Right lobe of liver (tissue), 6 donors: ENCODE results near the gene DRP2. TPM values are rescaled to one million over a fixed set of nuclear protein-coding genes. Genes with fewer than 3 reads are reported as not detected.
"Not testable (repeated sequence)": the region's sequence is repeated elsewhere in the genome, so short reads cannot be mapped to it uniquely, and the experiment has no call there.

ENCODE experiments used
- ATAC-seq, 4 donors: fragments of 200-7000 bp; cut with Tn5 transposase; one replicate each; pipeline ENCODE4 v1.9.1; 2020; ENCODE audit warnings: mild to moderate bottlenecking in 4 of 4, moderate library complexity in 4 of 4
- DNase-seq, 3 donors: peaks; one replicate each; pipeline ENCODE4 v3.0.0-alpha.2; 2020
- H3K27ac ChIP-seq, 3 donors: fragments of 200-600 bp; one replicate each; pipeline ENCODE4 v1.8.0; 2022
- H3K27me3 ChIP-seq, 2 donors: fragments of 200-600 bp; one replicate each; pipeline ENCODE4 v1.8.0; 2022
- H3K36me3 ChIP-seq, 4 donors: fragments of 200-600 bp; sonication (generic) in 1 of 4; one replicate each; pipeline versions ENCODE4 v1.5.1 to v1.8.0; 2017 to 2022; ENCODE audit warnings: control low read depth in 1 of 4
- H3K4me1 ChIP-seq, 4 donors: fragments of 200-600 bp; sonication (generic) in 1 of 4; one replicate each; pipeline versions ENCODE4 v1.5.1 to v1.8.0; 2017 to 2022; ENCODE audit warnings: control low read depth in 1 of 4
- H3K4me3 ChIP-seq, 3 donors: fragments of 200-600 bp; one replicate each; pipeline ENCODE4 v1.8.0; 2022
- H3K9me3 ChIP-seq, 4 donors: fragments of 200-600 bp; sonication (generic) in 1 of 4; one replicate each; pipeline versions ENCODE4 v1.5.1 to v1.8.0; 2017 to 2022; ENCODE audit warnings: control low read depth in 1 of 4
- CTCF ChIP-seq, 4 donors: fragments of 200-600 bp in 3 of 4; fragments of 450-650 bp in 1 of 4; IDR thresholded peaks; one replicate each; pipeline versions ENCODE4 v1.5.1 to v1.8.0; 2016 to 2022; ENCODE audit warnings: antibody characterized with exemption in 4 of 4, mild to moderate bottlenecking in 2 of 4
- POLR2A ChIP-seq: fragments of 450-650 bp; IDR thresholded peaks from one replicate; pipeline ENCODE4 v1.6.1; 2017; ENCODE audit warnings: antibody characterized with exemption, mild to moderate bottlenecking
- WGBS: methylation state at CpG from one replicate; pipeline ENCODE4 v1.1.6; 2018; ENCODE audit warnings: low coverage, low lambda C conversion rate; ENCODE audit not compliant: insufficient coverage; ENCODE audit errors: missing lambda C conversion rate; 5-methylcytosine and 5-hydroxymethylcytosine counted together
- intact Hi-C, 2 donors: fragments of 100-400 bp; cut with DNase I; formaldehyde crosslinking; loops; one replicate each; pipeline versions ENCODE4 v1.11.2 to v1.14.1; 2022
- small RNA-seq, 2 experiments: library from RNA; depleted of rRNA; stranded (forward); fragments of <200 nt; gene quantifications; one replicate each; pipeline ENCODE3, GENCODE V24; 2016
- total RNA-seq, 6 experiments: library from RNA; depleted of rRNA in 2 of 6; stranded (reverse); fragments of >200 nt in 2 of 6; fragmentation: NEBNext Ultra II Directional in 3 of 6; extraction: Animal tissue kit (Norgen Biotek cat#: 25700) in 3 of 6; gene quantifications; one replicate each; pipeline versions ENCODE4 v1.1.0 to v1.2.4, GENCODE V29; 2016 to 2023
- donor health status: DM: no; HTN: yes; CAD: no.
- donor health status: DM: no; HTN: no; CAD: no.
- donor health status: DM: no; HTN: no; CAD: no.
- donor health status: DM: no; HTN: yes; CAD: no.
- donor health status: DM: no; HTN: yes; CAD: no.

The DRP2 gene
- total RNA-seq, 6 experiments from 2014 or later: not detected

- peaks cover 0 to 8% of the 10 kb centered on the region in 2 donors for H3K27me3 ChIP-seq
- intact Hi-C loops: no loop called here
- no peaks in the 10 kb centered on the region for H3K9me3 ChIP-seq
- no peaks in the 10 kb centered on the region for H3K36me3 ChIP-seq
- H3K4me1 ChIP-seq: no peaks in the 10 kb centered on the region
- DNase-seq (no peak), ATAC-seq (peak in 1 of 4 donors; percentile 18)
- H3K27ac ChIP-seq: no peak within 1 kb of the TSS
- 43% methylated on average over 5 of the region's 75 CpGs for WGBS
- TF ChIP-seq POLR2A (no peak), CTCF (IDR thresholded peaks at IDR 0.05) (no peak)
- H3K4me3 ChIP-seq: no peak within 1 kb of the TSS
Measured at GRCh38 chrX:101290957-101291603, 71.5 kb downstream of the DRP2 start, which contains the start of gene TAF7L. Gene TAF7L (minus strand): TSS chrX:101291334. CDS start chrX:101287543, 3,791 bp downstream.

GRCh38 chrX:101295603-101296002 lies 76.0 kb downstream of the DRP2 start:
- H3K36me3 ChIP-seq, ATAC-seq, H3K4me1 ChIP-seq, H3K4me3 ChIP-seq, DNase-seq, H3K27me3 ChIP-seq, H3K9me3 ChIP-seq, intact Hi-C loops, H3K27ac ChIP-seq: not testable (repeated sequence)
- 100% methylated on average over 3 of the region's 3 CpGs for WGBS

GRCh38 chrX:101303790-101304189 lies 84.2 kb downstream of the DRP2 start:
- no peaks in the 10 kb centered on the region for H3K9me3 ChIP-seq
- H3K36me3 ChIP-seq: no peaks in the 10 kb centered on the region
- TF ChIP-seq POLR2A (no peak), CTCF (IDR thresholded peaks at IDR 0.05) (no peak)
- 64% methylated on average over 1 of the region's 1 CpG for WGBS
- DNase-seq: no peak
- ATAC-seq: no peak
- H3K27ac ChIP-seq: no peak overlapping the region
- no peaks in the 10 kb centered on the region for H3K27me3 ChIP-seq
- no peaks in the 10 kb centered on the region for H3K4me1 ChIP-seq
- no peak overlapping the region for H3K4me3 ChIP-seq
- intact Hi-C loops: no loop called here

Small RNA genes within 50 kb of the gene (small RNA-seq; reads per million reads assigned to genes)
- 0 reads per million in 2 experiments for gene Z70280.1

Other genes starting within 250 kb of the DRP2 start
- 10 to 100 TPM in 1 of 6 experiments, 1 to 10 TPM in 5; 5.3 to 11.5 (median 7.5) TPM for gene TRMT2B, start 167.7 kb upstream of the DRP2 start, total RNA-seq
- not detected for gene TMEM35A, start 140.9 kb upstream of the DRP2 start, total RNA-seq
- gene CENPI, start 121.6 kb upstream of the DRP2 start, total RNA-seq: 1 to 10 TPM in 1 of 6 experiments, under 1 TPM in 5; 0.13 to 1.3 (median 0.54) TPM
- under 1 TPM in 2 of 6 experiments, not detected in 4; 0.09 to 0.31 TPM for gene TAF7L, start 71.5 kb downstream of the DRP2 start, total RNA-seq
- gene TIMM8A, start 129.0 kb downstream of the DRP2 start, total RNA-seq: 10 to 100 TPM in 5 of 6 experiments, 1 to 10 TPM in 1; 8.6 to 23.9 (median 15.7) TPM
- 1 to 10 TPM; 1.1 to 4.7 (median 1.8) TPM for gene BTK, start 166.4 kb downstream of the DRP2 start, total RNA-seq
- gene RPL36A, start 171.2 kb downstream of the DRP2 start, total RNA-seq: 1,000 to 10,000 TPM in 1 of 6 experiments, 100 to 1,000 TPM in 1, 10 to 100 TPM in 4; 30.5 to 1,059 (median 46.3) TPM
- gene GLA, start 188.1 kb downstream of the DRP2 start, total RNA-seq: 10 to 100 TPM in 4 of 6 experiments, 1 to 10 TPM in 2; 8.1 to 19.0 (median 15.0) TPM
- gene HNRNPH2, start 188.4 kb downstream of the DRP2 start, total RNA-seq: 10 to 100 TPM; 19.5 to 38.2 (median 31.1) TPM